Mesodermal cell (in vitro differentiated cells): ENCODE results near the gene COPB2.

Source experiments
- H3K27ac ChIP-seq: 2 replicates; pipeline ENCODE4 v1.7.0; 2013; ENCODE audit warnings: mild to moderate bottlenecking, low read depth, low read length, moderate library complexity; ENCODE audit not compliant: severe bottlenecking
- H3K36me3 ChIP-seq: 2 replicates; pipeline ENCODE4 v1.7.1; 2013; ENCODE audit warnings: mild to moderate bottlenecking, low read length, moderate library complexity; ENCODE audit not compliant: control insufficient read depth, insufficient read depth
- H3K4me1 ChIP-seq: one replicate; pipeline ENCODE4 v1.7.1; 2013; ENCODE audit warnings: mild to moderate bottlenecking, low read length; ENCODE audit not compliant: insufficient read depth, control insufficient read depth, poor library complexity, severe bottlenecking
- H3K4me3 ChIP-seq: 2 replicates; pipeline ENCODE4 v1.7.0; 2013; ENCODE audit warnings: low read length, control low read depth, mild to moderate bottlenecking; ENCODE audit not compliant: insufficient read depth, poor library complexity, severe bottlenecking; ENCODE audit errors: extremely low read depth
- H3K9me3 ChIP-seq: 2 replicates; pipeline ENCODE4 v1.7.1; 2013; ENCODE audit warnings: mild to moderate bottlenecking, low read length, moderate library complexity; ENCODE audit not compliant: control insufficient read depth
- WGBS, 2 experiments: methylation state at CpG; one replicate each; pipeline ENCODE4 v1.1.5; 2013; ENCODE audit warnings: missing lambda C conversion rate in 2 of 2; ENCODE audit not compliant: insufficient coverage in 2 of 2; 5-methylcytosine and 5-hydroxymethylcytosine counted together

The COPB2 gene

GRCh38 chr3:139319428-139320402 lies 69.7 kb downstream of the COPB2 start:
- Histone ChIP-seq H3K9me3 (no peaks in the 10 kb centered on the region), H3K4me1 (peaks cover 12% of the 10 kb centered on the region), H3K27ac (no peak overlapping the region), H3K36me3 (no peaks in the 10 kb centered on the region), H3K4me3 (no peak overlapping the region)
- 64 to 80% methylated on average over 10 of the region's 10 CpGs for WGBS, 2 experiments

- 89 to 93% methylated on average over 5 to 6 of the region's 6 CpGs for WGBS, 2 experiments
- Histone ChIP-seq H3K9me3 (no peaks in the 10 kb centered on the region), H3K27ac (no peak overlapping the region), H3K4me3 (no peak overlapping the region), H3K36me3 (no peaks in the 10 kb centered on the region), H3K4me1 (peaks cover 17% of the 10 kb centered on the region)
These were observed 70.6 kb downstream of the COPB2 start for GRCh38 chr3:139318826-139319225.

- Histone ChIP-seq H3K4me3 (no peak overlapping the region), H3K27ac (no peak overlapping the region), H3K36me3 (no peaks in the 10 kb centered on the region), H3K4me1 (peaks cover 21% of the 10 kb centered on the region), H3K9me3 (no peaks in the 10 kb centered on the region)
- 86 to 88% methylated on average over 2 to 3 of the region's 3 CpGs for WGBS, 2 experiments
These were observed 71.0 kb downstream of the COPB2 start for GRCh38 chr3:139318431-139318816.

- no peak overlapping the region for H3K4me3 ChIP-seq
- H3K4me1 ChIP-seq, result peaks cover 26% of the 10 kb centered on the region
- H3K9me3 ChIP-seq, result no peaks in the 10 kb centered on the region
- H3K36me3 ChIP-seq, result no peaks in the 10 kb centered on the region
- no peak overlapping the region for H3K27ac ChIP-seq
- WGBS, 2 experiments, result 84 to 96% methylated on average over 8 of the region's 8 CpGs
These were observed 71.6 kb downstream of the COPB2 start for GRCh38 chr3:139317660-139318430.

- WGBS, 2 experiments, result 86 to 96% methylated on average over 6 of the region's 6 CpGs
- H3K36me3 ChIP-seq, result no peaks in the 10 kb centered on the region
- no peak overlapping the region for H3K4me3 ChIP-seq
- H3K9me3 ChIP-seq, result no peaks in the 10 kb centered on the region
- H3K4me1 ChIP-seq, result peaks cover 33% of the 10 kb centered on the region
- H3K27ac ChIP-seq, result no peak overlapping the region
These were observed 72.2 kb downstream of the COPB2 start for GRCh38 chr3:139317215-139317614.

GRCh38 chr3:139313921-139314320 lies 75.5 kb downstream of the COPB2 start:
- Histone ChIP-seq H3K4me1 (peaks cover 50% of the 10 kb centered on the region), H3K36me3 (no peaks in the 10 kb centered on the region), H3K9me3 (no peaks in the 10 kb centered on the region), H3K4me3 (no peak overlapping the region), H3K27ac (no peak overlapping the region)
- 74 to 91% methylated on average over 2 to 4 of the region's 5 CpGs for whole genome bisulfite sequencing, 2 experiments

- Histone ChIP-seq H3K4me3 (no peak overlapping the region), H3K9me3 (no peaks in the 10 kb centered on the region), H3K36me3 (no peaks in the 10 kb centered on the region), H3K4me1 (peaks cover 59% of the 10 kb centered on the region), H3K27ac (peak overlapping the region; percentile 43)
- WGBS, 2 experiments, result 83 to 100% methylated on average over 1 to 2 of the region's 2 CpGs
These were observed 76.5 kb downstream of the COPB2 start for GRCh38 chr3:139312959-139313358.

- 86 to 100% methylated on average over 1 of the region's 1 CpG for WGBS, 2 experiments
- Histone ChIP-seq H3K4me3 (no peak overlapping the region), H3K9me3 (no peaks in the 10 kb centered on the region), H3K36me3 (no peaks in the 10 kb centered on the region), H3K27ac (peak overlapping the region; percentile 26), H3K4me1 (peaks cover 63% of the 10 kb centered on the region)
These were observed 77.0 kb downstream of the COPB2 start for GRCh38 chr3:139312416-139312815.

- no peak overlapping the region for H3K27ac ChIP-seq
- no peaks in the 10 kb centered on the region for H3K9me3 ChIP-seq
- no CpG with 5 or more reads among the region's 1 CpG for WGBS, 2 experiments
- H3K36me3 ChIP-seq, result no peaks in the 10 kb centered on the region
- H3K4me1 ChIP-seq, result peaks cover 63% of the 10 kb centered on the region
- no peak overlapping the region for H3K4me3 ChIP-seq
These were observed 77.9 kb downstream of the COPB2 start for GRCh38 chr3:139311557-139311956.

GRCh38 chr3:139310474-139310933 lies 78.9 kb downstream of the COPB2 start:
- 74 to 84% methylated on average over 6 to 7 of the region's 8 CpGs for WGBS, 2 experiments
- H3K27ac ChIP-seq, result peak overlapping the region; percentile 80
- no peaks in the 10 kb centered on the region for H3K9me3 ChIP-seq
- H3K36me3 ChIP-seq, result no peaks in the 10 kb centered on the region
- no peak overlapping the region for H3K4me3 ChIP-seq
- peaks cover 63% of the 10 kb centered on the region for H3K4me1 ChIP-seq
